ENCODE results near the gene HARBI1. TPM values are rescaled to one million over a fixed set of nuclear protein-coding genes. Genes with fewer than 3 reads are reported as not detected.

HARBI1 gene
- total RNA-seq, 1 donor from 2014 or later = 5.3 TPM

DNA sequence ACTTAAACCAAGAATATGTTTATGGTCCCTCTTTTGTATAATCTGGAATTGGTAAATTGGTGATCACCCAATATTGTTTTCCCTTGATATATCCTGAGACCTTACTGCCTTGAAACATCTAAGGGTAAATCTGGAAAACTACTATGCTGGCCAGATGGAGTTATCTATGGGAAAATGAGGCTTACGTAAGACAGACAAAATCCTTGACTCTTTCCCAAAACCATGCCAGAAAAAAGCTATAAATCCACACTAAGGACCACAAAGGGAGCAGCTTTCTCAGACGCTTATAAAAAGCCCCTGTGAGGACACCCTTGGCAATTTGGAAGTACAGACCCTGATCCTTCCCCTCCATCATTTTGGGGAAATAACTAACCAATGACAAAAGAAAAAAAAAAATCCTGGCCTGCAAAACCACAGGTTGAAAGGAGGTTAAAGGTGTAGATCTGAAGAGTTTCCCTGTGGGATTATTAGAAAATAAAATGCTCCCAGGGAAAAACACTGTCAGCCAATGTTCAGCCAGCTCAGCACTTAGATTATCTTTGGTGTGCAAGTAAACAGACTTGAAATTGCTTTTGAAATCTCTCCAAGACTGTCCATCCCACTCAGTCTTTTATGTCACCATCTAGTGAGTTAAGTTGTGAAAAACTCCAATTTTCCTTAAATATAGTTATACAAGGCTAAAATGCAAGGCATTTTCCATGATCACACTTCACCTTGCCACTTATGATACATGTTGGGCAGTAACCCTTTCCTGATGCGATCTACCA, 16.6 kb downstream of the HARBI1 start:
- H3K27me3 ChIP-seq = no peaks in the 10 kb centered on the region
- TF ChIP-seq, protein P1, sequence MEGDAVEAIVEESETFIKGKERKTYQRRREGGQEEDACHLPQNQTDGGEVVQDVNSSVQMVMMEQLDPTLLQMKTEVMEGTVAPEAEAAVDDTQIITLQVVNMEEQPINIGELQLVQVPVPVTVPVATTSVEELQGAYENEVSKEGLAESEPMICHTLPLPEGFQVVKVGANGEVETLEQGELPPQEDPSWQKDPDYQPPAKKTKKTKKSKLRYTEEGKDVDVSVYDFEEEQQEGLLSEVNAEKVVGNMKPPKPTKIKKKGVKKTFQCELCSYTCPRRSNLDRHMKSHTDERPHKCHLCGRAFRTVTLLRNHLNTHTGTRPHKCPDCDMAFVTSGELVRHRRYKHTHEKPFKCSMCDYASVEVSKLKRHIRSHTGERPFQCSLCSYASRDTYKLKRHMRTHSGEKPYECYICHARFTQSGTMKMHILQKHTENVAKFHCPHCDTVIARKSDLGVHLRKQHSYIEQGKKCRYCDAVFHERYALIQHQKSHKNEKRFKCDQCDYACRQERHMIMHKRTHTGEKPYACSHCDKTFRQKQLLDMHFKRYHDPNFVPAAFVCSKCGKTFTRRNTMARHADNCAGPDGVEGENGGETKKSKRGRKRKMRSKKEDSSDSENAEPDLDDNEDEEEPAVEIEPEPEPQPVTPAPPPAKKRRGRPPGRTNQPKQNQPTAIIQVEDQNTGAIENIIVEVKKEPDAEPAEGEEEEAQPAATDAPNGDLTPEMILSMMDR (IDR thresholded peaks at IDR 0.05) = no peak
- no peak for TF ChIP-seq EZH2 (IDR thresholded peaks at IDR 0.05)
- TF ChIP-seq EZH2phosphoT487 (IDR thresholded peaks at IDR 0.05) = no peak
- H3K9me3 Mint-ChIP-seq = no peaks in the 10 kb centered on the region

DNA sequence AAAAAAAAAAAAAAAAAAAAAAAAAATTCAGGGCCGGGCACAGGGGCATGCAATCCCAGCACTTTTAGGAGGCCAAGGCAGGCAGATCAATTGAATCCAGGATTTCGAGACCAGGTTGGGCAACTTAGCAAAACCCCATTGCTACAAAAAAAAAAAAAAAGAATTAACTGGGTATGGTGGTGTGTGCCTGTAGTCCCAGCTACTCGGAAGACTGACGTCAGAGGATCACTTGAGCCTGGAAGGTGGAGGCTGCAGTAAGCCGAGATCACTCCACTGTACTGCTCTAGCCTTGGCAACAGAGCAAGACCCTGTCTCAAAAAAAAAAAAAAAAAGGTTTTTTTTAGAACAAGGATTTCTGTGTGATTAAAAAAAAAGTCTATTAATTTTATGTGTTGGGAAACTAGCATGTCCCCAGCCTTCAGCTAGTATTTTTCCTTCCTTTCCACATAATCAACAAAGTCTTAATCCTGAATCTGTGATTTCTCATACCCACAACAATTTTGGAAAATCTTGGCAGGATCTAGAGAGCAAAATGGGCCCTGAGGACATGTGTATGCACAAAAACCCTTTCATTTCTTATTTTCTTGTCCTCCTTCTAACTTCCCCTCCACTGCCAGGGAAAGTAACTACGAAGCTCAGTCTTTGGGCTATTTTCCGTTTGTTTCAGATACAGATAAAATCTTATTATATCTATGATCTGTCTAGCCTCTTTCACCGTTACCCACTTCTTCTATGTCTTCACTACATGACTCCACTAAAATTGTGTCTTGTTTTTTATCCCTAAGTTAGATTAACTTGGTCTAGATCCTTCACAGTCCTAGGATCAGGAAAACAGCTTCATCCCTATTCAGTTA, 17.5 kb downstream of the HARBI1 start:
- H3K4me2 ChIP-seq = no peak overlapping the region
- H2AFZ ChIP-seq (replicated peaks) = no peak overlapping the region
- no peak overlapping the region for H3K4me3 ChIP-seq
- Mint-ChIP-seq H3K27me3 (ENCODE audit: insufficient read depth, low read depth) (peaks cover 2% of the 10 kb centered on the region), H3K36me3 (peaks cover 2% of the 10 kb centered on the region), H3K4me1 (no peaks in the 10 kb centered on the region), H3K9me3 (no peaks in the 10 kb centered on the region), H3K27ac (no peak overlapping the region), H3K4me3 (no peak overlapping the region)
- H3K4me1 ChIP-seq = no peaks in the 10 kb centered on the region
- no peak overlapping the region for H3K9ac ChIP-seq
- no peak for TF ChIP-seq EZH2 (IDR thresholded peaks at IDR 0.05)
- TF ChIP-seq, protein P1 (IDR thresholded peaks at IDR 0.05) = no peak
- TF ChIP-seq EZH2phosphoT487 (IDR thresholded peaks at IDR 0.05) = no peak
- H3K79me2 ChIP-seq (ENCODE audit: low read depth) = no peaks in the 10 kb centered on the region
- no peak overlapping the region for H3K27ac ChIP-seq
- no peaks in the 10 kb centered on the region for H3K9me3 ChIP-seq (ENCODE audit: low read depth)
- H4K20me1 ChIP-seq (ENCODE audit: low read depth) = no peaks in the 10 kb centered on the region
- DNase-seq (ENCODE audit: low spot score) = no peak
- H3K27me3 ChIP-seq = no peaks in the 10 kb centered on the region
- H3K36me3 ChIP-seq = no peaks in the 10 kb centered on the region
- no peaks in the 10 kb centered on the region for H3F3A ChIP-seq (ENCODE audit: low read depth)

More for the DNA sequence above, 16.6 kb downstream of the HARBI1 start:
- Histone ChIP-seq H3K4me3 (no peak overlapping the region), H3K9ac (no peak overlapping the region), H2AFZ (replicated peaks) (no peak overlapping the region), H3F3A (ENCODE audit: low read depth) (no peaks in the 10 kb centered on the region), H3K9me3 (ENCODE audit: low read depth) (no peaks in the 10 kb centered on the region), H3K27ac (no peak overlapping the region), H4K20me1 (ENCODE audit: low read depth) (no peaks in the 10 kb centered on the region), H3K36me3 (no peaks in the 10 kb centered on the region), H3K79me2 (ENCODE audit: low read depth) (no peaks in the 10 kb centered on the region), H3K4me1 (no peaks in the 10 kb centered on the region), H3K4me2 (no peak overlapping the region)
- H3K36me3 Mint-ChIP-seq = peaks cover 2% of the 10 kb centered on the region
- no peak for DNase-seq (ENCODE audit: low spot score)
- no peak overlapping the region for H3K27ac Mint-ChIP-seq
- H3K4me1 Mint-ChIP-seq = no peaks in the 10 kb centered on the region
- H3K4me3 Mint-ChIP-seq = no peak overlapping the region
- H3K27me3 Mint-ChIP-seq (ENCODE audit: insufficient read depth, low read depth) = peaks cover 2% of the 10 kb centered on the region

DNA sequence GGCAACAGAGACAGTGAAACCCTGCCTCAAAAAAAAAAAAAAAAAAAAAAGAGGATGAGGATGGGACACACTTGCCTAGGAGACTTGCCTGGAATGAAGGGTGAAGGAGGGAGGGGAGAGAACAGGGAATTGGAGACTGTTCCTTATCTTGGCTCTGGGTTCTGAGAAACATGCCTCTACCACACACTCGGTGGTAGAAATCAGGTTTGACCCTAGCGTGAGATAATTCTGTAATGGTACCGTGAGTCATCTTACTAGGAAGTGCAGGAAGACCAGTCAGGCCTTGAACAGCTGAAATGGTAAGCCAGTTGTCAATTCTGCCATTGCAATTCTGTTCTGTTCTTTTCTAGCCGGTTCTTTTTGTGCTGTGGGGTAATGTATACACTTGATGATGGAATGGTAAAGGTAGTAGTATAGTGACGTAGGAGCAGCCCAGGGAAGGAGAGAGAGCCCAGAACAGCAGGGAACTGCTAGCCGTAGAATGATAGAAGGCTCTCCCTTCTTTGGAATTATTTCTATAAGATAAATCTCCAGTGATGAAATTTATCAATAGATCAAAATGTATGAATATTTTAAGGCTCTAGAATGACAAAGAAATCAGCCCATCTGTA, 19.3 kb downstream of the HARBI1 start:
- Mint-ChIP-seq H3K27ac (no peak overlapping the region), H3K36me3 (no peaks in the 10 kb centered on the region), H3K4me3 (no peak overlapping the region), H3K4me1 (peaks cover 12% of the 10 kb centered on the region), H3K27me3 (ENCODE audit: insufficient read depth, low read depth) (peaks cover 5% of the 10 kb centered on the region), H3K9me3 (no peaks in the 10 kb centered on the region)
- Histone ChIP-seq H3K79me2 (ENCODE audit: low read depth) (peaks cover 11% of the 10 kb centered on the region), H3K4me1 (peaks cover 4% of the 10 kb centered on the region), H2AFZ (replicated peaks) (no peak overlapping the region), H3K9ac (no peak overlapping the region), H3K4me3 (no peak overlapping the region), H3K36me3 (no peaks in the 10 kb centered on the region), H3K4me2 (no peak overlapping the region), H3F3A (ENCODE audit: low read depth) (peaks cover 6% of the 10 kb centered on the region), H3K27ac (no peak overlapping the region), H3K27me3 (no peaks in the 10 kb centered on the region), H3K9me3 (ENCODE audit: low read depth) (no peaks in the 10 kb centered on the region), H4K20me1 (ENCODE audit: low read depth) (peaks cover 11% of the 10 kb centered on the region)
- no peak for DNase-seq (ENCODE audit: low spot score)
- TF ChIP-seq EZH2phosphoT487 (IDR thresholded peaks at IDR 0.05) (no peak), EZH2 (IDR thresholded peaks at IDR 0.05) (no peak)
- TF ChIP-seq, protein P1 (IDR thresholded peaks at IDR 0.05) = no peak

Measured in neural progenitor cell (in vitro differentiated cells).